SK-N-SH (cell line): ENCODE results near the gene DROSHA. TPM values are rescaled to one million over a fixed set of nuclear protein-coding genes. Genes with fewer than 3 reads are reported as not detected.

ENCODE experiments used
- CTCF ChIA-PET: fragments of 300-600, 350-600 bp; formaldehyde crosslinking; extraction: SDS; loops from one replicate; lab custom pipeline; 2021; lab: Yijun Ruan, JAX
- POLR2A ChIA-PET: fragments of 350-600 bp; sonication (Branson Sonifier 250); formaldehyde crosslinking; extraction: SDS; loops from one replicate; lab custom pipeline; 2020; ENCODE audit warnings: antibody characterized with exemption, inconsistent platforms; lab: Yijun Ruan, JAX
- DNase-seq: peaks from one replicate; pipeline ENCODE4 v3.0.0; 2012
- H2AFZ ChIP-seq: fragments of 200-600 bp; sonication (generic); 2 replicates; pipeline ENCODE4 v1.8.1; 2016; ENCODE audit warnings: antibody characterized with exemption, mild to moderate bottlenecking, low read depth
- H3F3A ChIP-seq: fragments of 200-600 bp; sonication (generic); replicated peaks from 2 replicates; pipeline ENCODE3; 2016; ENCODE audit warnings: antibody characterized with exemption, mild to moderate bottlenecking; ENCODE audit not compliant: insufficient read depth
- H3K27ac ChIP-seq, 2 experiments: fragments of 200-500 bp in 1 of 2; fragments of 200-600 bp in 1 of 2; sonication (Bioruptor generic) in 1 of 2; sonication (generic), shearing (Covaris generic) in 1 of 2; 2 replicates each; pipeline versions ENCODE4 v1.5.1 to v1.6.1; 2014 to 2016; ENCODE audit warnings: low read depth in 2 of 2, inconsistent platforms in 1 of 2, low read length in 1 of 2, mild to moderate bottlenecking in 1 of 2, mixed read lengths in 1 of 2
- H3K27me3 ChIP-seq: fragments of 200-600 bp; sonication (generic), shearing (Covaris generic); 2 replicates; pipeline ENCODE4 v1.6.1; 2016; ENCODE audit warnings: mixed run types; ENCODE audit not compliant: insufficient read depth
- H3K36me3 ChIP-seq, 2 experiments: fragments of 200-500 bp in 1 of 2; fragments of 200-600 bp in 1 of 2; sonication (Bioruptor generic) in 1 of 2; sonication (generic) in 1 of 2; replicated peaks in 1 of 2; 2 replicates each; pipeline versions ENCODE3 to v1.5.1; 2014 to 2016; ENCODE audit warnings: low read length in 1 of 2, mild to moderate bottlenecking in 1 of 2; ENCODE audit not compliant: insufficient read depth in 2 of 2, control insufficient read depth in 1 of 2
- H3K4me1 ChIP-seq, 2 experiments: fragments of 200-500 bp in 1 of 2; fragments of 200-600 bp in 1 of 2; sonication (Bioruptor generic) in 1 of 2; sonication (generic), shearing (Covaris generic) in 1 of 2; 2 replicates each; pipeline versions ENCODE4 v1.5.1 to v1.6.1; 2014 to 2016; ENCODE audit warnings: low read depth in 1 of 2, low read length in 1 of 2, mixed run types in 1 of 2; ENCODE audit not compliant: insufficient read depth in 2 of 2, control insufficient read depth in 1 of 2
- H3K4me2 ChIP-seq: fragments of 200-600 bp; sonication (generic), shearing (Covaris generic); 2 replicates; pipeline ENCODE4 v1.6.1; 2017; ENCODE audit warnings: mixed run types
- H3K4me3 ChIP-seq, 2 experiments: fragments of 200-500 bp in 1 of 2; fragments of 200-600 bp in 1 of 2; sonication (Bioruptor generic) in 1 of 2; sonication (generic), shearing (Covaris generic) in 1 of 2; 2 replicates each; pipeline versions ENCODE4 v1.5.1 to v1.8.1; 2014 to 2016; ENCODE audit warnings: low read depth in 2 of 2, inconsistent platforms in 1 of 2, low read length in 1 of 2, mild to moderate bottlenecking in 1 of 2, mixed read lengths in 1 of 2, moderate library complexity in 1 of 2
- H3K79me2 ChIP-seq: fragments of 200-600 bp; sonication (generic); 2 replicates; pipeline ENCODE4 v1.8.1; 2017; ENCODE audit warnings: mild to moderate bottlenecking; ENCODE audit not compliant: insufficient read depth
- H3K9ac ChIP-seq: fragments of 200-600 bp; sonication (generic); 2 replicates; pipeline ENCODE4 v1.6.1; 2017; ENCODE audit warnings: mixed run types
- H3K9me2 ChIP-seq: fragments of 200-600 bp; sonication (generic); 2 replicates; pipeline ENCODE4 v1.6.1; 2017; ENCODE audit warnings: mixed run types
- H3K9me3 ChIP-seq: fragments of 200-600 bp; sonication (generic); 2 replicates; pipeline ENCODE4 v1.6.1; 2017; ENCODE audit warnings: mixed run types, mild to moderate bottlenecking, moderate library complexity
- H4K20me1 ChIP-seq: fragments of 200-600 bp; sonication (generic); 2 replicates; pipeline ENCODE4 v1.6.1; 2017; ENCODE audit warnings: mild to moderate bottlenecking, mixed run types; ENCODE audit not compliant: insufficient read depth
- CHD2 ChIP-seq: fragments of 150-350 bp; IDR thresholded peaks from 2 replicates; pipeline ENCODE4 v1.6.1; 2018; ENCODE audit warnings: low read length; ENCODE audit not compliant: partially characterized antibody
- CTCF ChIP-seq: fragments of 200-600 bp; sonication (generic); IDR thresholded peaks from 2 replicates; pipeline ENCODE4 v1.6.1; 2017; ENCODE audit warnings: antibody characterized with exemption, mild to moderate bottlenecking, moderate library complexity
- EP300 ChIP-seq, 2 experiments: IDR thresholded peaks; 2 replicates each; pipeline versions ENCODE4 v1.4.0 to v1.6.1; 2012; ENCODE audit warnings: borderline replicate concordance in 1 of 2, low read depth in 1 of 2, low read length in 1 of 2
- GABPA ChIP-seq: IDR thresholded peaks from 2 replicates; pipeline ENCODE4 v1.4.0; 2012; ENCODE audit warnings: low read depth, mild to moderate bottlenecking
- MXI1 ChIP-seq: IDR thresholded peaks from 2 replicates; pipeline ENCODE4 v1.6.1; 2012; ENCODE audit warnings: mild to moderate bottlenecking, low read depth, low read length, improper control_type of control experiment
- NFIC ChIP-seq: IDR thresholded peaks from 2 replicates; pipeline ENCODE4 v1.4.0; 2012; ENCODE audit warnings: borderline replicate concordance
- RAD21 ChIP-seq: IDR thresholded peaks from 2 replicates; pipeline ENCODE4 v1.6.1; 2012; ENCODE audit warnings: mild to moderate bottlenecking, low read length
- SMC3 ChIP-seq: IDR thresholded peaks from 2 replicates; pipeline ENCODE4 v1.6.1; 2012; ENCODE audit warnings: low read depth, low read length, improper control_type of control experiment
- TAF1 ChIP-seq: IDR thresholded peaks from 2 replicates; pipeline ENCODE4 v1.6.1; 2012; ENCODE audit warnings: low read depth, mild to moderate bottlenecking, low read length, moderate library complexity, borderline replicate concordance
- TCF12 ChIP-seq: IDR thresholded peaks from 2 replicates; pipeline ENCODE4 v1.4.0; 2012
- USF1 ChIP-seq: IDR thresholded peaks from 2 replicates; pipeline ENCODE4 v1.4.0; 2012; ENCODE audit warnings: low read depth, borderline replicate concordance
- ZBTB33 ChIP-seq: IDR thresholded peaks from 2 replicates; pipeline ENCODE4 v1.4.0; 2012; ENCODE audit warnings: low read depth, borderline replicate concordance
- WGBS: methylation state at CpG from one replicate; pipeline ENCODE4 v1.1.6; 2017; ENCODE audit warnings: low lambda C conversion rate; 5-methylcytosine and 5-hydroxymethylcytosine counted together
- polyA plus RNA-seq, 3 experiments: library from polyadenylated mRNA; depleted of rRNA; stranded (reverse); fragments of >200 nt; gene quantifications; 2 replicates each; pipeline ENCODE4 v1.2.3, GENCODE V29; 2012
- TF ChIP-seq, protein P1 (sequence below): IDR thresholded peaks from 2 replicates; pipeline ENCODE4; 2012
- TF ChIP-seq, protein P2 (sequence below): IDR thresholded peaks from 2 replicates; pipeline ENCODE4 v1.6.1; 2012; ENCODE audit warnings: mild to moderate bottlenecking, low read depth, low read length, moderate library complexity

Gene DROSHA
- polyA plus RNA-seq, 1 of the 3 experiments (the other 2 are of a cell fraction) = 49.3 TPM

- Histone ChIP-seq H3K9me3 (no peaks in the 10 kb centered on the region), H3K9ac (no peak overlapping the region), H3K79me2 (no peaks in the 10 kb centered on the region), H3K4me3 (no peak overlapping the region)
- TF ChIP-seq SMC3 (no peak), NFIC (no peak), ZBTB33 (no peak), USF1 (no peak), CTCF (no peak)
- TF ChIP-seq, protein P1, sequence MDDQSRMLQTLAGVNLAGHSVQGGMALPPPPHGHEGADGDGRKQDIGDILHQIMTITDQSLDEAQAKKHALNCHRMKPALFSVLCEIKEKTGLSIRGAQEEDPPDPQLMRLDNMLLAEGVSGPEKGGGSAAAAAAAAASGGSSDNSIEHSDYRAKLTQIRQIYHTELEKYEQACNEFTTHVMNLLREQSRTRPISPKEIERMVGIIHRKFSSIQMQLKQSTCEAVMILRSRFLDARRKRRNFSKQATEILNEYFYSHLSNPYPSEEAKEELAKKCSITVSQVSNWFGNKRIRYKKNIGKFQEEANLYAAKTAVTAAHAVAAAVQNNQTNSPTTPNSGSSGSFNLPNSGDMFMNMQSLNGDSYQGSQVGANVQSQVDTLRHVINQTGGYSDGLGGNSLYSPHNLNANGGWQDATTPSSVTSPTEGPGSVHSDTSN = no peak
- TF ChIP-seq, all 33 proteins: peak for 0
- Histone ChIP-seq H3K27me3 (no peaks in the 10 kb centered on the region; the same call in 1 of the 2 replicates), H4K20me1 (no peaks in the 10 kb centered on the region), H2AFZ (no peak overlapping the region), H3K4me1 (no peaks in the 10 kb centered on the region), H3K4me2 (no peak overlapping the region), H3K27ac (no peak overlapping the region), H3K36me3 (no peaks in the 10 kb centered on the region), H3K9me2 (no peaks in the 10 kb centered on the region), H3F3A (no peaks in the 10 kb centered on the region)
- CTCF ChIA-PET = interaction anchor here (1.1 to 2.1 kb wide), 4 partner anchors 229 to 513 kb away, joined by 4 to 15 read pairs (median 8); no protein-coding TSS in a partner anchor
- no peak for DNase-seq
- POLR2A ChIA-PET = no interaction called here
- 63% methylated on average over 2 of the region's 2 CpGs for WGBS
Measured at GRCh38 chr5:31579558-31579957, 47.7 kb upstream of the DROSHA start.

GRCh38 chr5:31577438-31577837, 45.5 kb upstream of the DROSHA start:
- ChIA-PET CTCF (no interaction called here), POLR2A (no interaction called here)
- no peak overlapping the region for H2AFZ ChIP-seq
- no peak overlapping the region for H3K4me3 ChIP-seq
- H3K27ac ChIP-seq = no peak overlapping the region
- H3K4me2 ChIP-seq = no peak overlapping the region
- WGBS = 75% methylated on average over 3 of the region's 3 CpGs
- H4K20me1 ChIP-seq = no peaks in the 10 kb centered on the region
- DNase-seq = no peak
- no peaks in the 10 kb centered on the region for H3F3A ChIP-seq
- no peaks in the 10 kb centered on the region for H3K4me1 ChIP-seq
- H3K9ac ChIP-seq = no peak overlapping the region
- H3K27me3 ChIP-seq = no peaks in the 10 kb centered on the region; the same call in 1 of the 2 replicates
- no peaks in the 10 kb centered on the region for H3K79me2 ChIP-seq
- no peaks in the 10 kb centered on the region for H3K36me3 ChIP-seq
- H3K9me3 ChIP-seq = no peaks in the 10 kb centered on the region
- H3K9me2 ChIP-seq = no peaks in the 10 kb centered on the region
- no peak for TF ChIP-seq SMC3
- TF ChIP-seq EP300 (IDR thresholded peaks at IDR 0.05; ENCODE audit: borderline replicate concordance in 1 of 2, low read depth in 1 of 2, low read length in 1 of 2) = no peak
- no peak for TF ChIP-seq TCF12
- TF ChIP-seq, protein P2, sequence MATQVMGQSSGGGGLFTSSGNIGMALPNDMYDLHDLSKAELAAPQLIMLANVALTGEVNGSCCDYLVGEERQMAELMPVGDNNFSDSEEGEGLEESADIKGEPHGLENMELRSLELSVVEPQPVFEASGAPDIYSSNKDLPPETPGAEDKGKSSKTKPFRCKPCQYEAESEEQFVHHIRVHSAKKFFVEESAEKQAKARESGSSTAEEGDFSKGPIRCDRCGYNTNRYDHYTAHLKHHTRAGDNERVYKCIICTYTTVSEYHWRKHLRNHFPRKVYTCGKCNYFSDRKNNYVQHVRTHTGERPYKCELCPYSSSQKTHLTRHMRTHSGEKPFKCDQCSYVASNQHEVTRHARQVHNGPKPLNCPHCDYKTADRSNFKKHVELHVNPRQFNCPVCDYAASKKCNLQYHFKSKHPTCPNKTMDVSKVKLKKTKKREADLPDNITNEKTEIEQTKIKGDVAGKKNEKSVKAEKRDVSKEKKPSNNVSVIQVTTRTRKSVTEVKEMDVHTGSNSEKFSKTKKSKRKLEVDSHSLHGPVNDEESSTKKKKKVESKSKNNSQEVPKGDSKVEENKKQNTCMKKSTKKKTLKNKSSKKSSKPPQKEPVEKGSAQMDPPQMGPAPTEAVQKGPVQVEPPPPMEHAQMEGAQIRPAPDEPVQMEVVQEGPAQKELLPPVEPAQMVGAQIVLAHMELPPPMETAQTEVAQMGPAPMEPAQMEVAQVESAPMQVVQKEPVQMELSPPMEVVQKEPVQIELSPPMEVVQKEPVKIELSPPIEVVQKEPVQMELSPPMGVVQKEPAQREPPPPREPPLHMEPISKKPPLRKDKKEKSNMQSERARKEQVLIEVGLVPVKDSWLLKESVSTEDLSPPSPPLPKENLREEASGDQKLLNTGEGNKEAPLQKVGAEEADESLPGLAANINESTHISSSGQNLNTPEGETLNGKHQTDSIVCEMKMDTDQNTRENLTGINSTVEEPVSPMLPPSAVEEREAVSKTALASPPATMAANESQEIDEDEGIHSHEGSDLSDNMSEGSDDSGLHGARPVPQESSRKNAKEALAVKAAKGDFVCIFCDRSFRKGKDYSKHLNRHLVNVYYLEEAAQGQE = no peak
- no peak for TF ChIP-seq GABPA
- no peak for TF ChIP-seq MXI1
- no peak for TF ChIP-seq RAD21
- no peak for TF ChIP-seq CHD2
- TF ChIP-seq TAF1 = no peak
- no peak for TF ChIP-seq CTCF
